ENCODE measurements around the gene CLIC2.
"Not testable (repeated sequence)": the region's sequence is repeated elsewhere in the genome, so short reads cannot be mapped to it uniquely, and the experiment has no call there.

DNA sequence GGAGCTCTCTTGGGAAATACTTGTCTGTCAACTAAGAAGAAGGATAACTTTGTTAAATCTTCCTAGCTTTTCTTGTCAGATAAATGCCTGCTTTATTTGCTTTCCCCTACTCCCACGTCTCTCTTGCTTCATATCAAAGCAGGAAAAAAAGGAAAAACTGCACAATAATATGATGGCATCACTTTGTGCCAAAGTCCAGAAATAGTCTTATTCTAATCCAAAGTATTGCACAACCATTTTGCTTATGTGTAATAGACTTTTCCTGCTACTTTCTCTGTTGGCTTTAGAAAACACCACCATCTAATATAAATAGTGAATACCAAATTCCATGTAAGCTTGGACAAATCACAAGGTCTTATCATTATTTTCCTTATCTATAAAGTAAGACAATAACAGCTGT, 11.3 kb upstream of the CLIC2 start:
- TF ChIP-seq, protein P1, sequence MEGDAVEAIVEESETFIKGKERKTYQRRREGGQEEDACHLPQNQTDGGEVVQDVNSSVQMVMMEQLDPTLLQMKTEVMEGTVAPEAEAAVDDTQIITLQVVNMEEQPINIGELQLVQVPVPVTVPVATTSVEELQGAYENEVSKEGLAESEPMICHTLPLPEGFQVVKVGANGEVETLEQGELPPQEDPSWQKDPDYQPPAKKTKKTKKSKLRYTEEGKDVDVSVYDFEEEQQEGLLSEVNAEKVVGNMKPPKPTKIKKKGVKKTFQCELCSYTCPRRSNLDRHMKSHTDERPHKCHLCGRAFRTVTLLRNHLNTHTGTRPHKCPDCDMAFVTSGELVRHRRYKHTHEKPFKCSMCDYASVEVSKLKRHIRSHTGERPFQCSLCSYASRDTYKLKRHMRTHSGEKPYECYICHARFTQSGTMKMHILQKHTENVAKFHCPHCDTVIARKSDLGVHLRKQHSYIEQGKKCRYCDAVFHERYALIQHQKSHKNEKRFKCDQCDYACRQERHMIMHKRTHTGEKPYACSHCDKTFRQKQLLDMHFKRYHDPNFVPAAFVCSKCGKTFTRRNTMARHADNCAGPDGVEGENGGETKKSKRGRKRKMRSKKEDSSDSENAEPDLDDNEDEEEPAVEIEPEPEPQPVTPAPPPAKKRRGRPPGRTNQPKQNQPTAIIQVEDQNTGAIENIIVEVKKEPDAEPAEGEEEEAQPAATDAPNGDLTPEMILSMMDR (IDR thresholded peaks at IDR 0.05; ENCODE audit: low read depth, low read length, poor library complexity, severe bottlenecking): not testable (repeated sequence)
- not testable (repeated sequence) for TF ChIP-seq EZH2phosphoT487 (IDR thresholded peaks at IDR 0.05; ENCODE audit: borderline replicate concordance, low read length)

All from DOHH2 (cell line).